Measurements from ENCODE around the gene RALGPS1. TPM values are rescaled to one million over a fixed set of nuclear protein-coding genes. Genes with fewer than 3 reads are reported as not detected.

Gene RALGPS1
- polyA plus RNA-seq, 2 of the 4 experiments (the other 2 are of a cell fraction): 5.0 to 7.9 TPM

DNA sequence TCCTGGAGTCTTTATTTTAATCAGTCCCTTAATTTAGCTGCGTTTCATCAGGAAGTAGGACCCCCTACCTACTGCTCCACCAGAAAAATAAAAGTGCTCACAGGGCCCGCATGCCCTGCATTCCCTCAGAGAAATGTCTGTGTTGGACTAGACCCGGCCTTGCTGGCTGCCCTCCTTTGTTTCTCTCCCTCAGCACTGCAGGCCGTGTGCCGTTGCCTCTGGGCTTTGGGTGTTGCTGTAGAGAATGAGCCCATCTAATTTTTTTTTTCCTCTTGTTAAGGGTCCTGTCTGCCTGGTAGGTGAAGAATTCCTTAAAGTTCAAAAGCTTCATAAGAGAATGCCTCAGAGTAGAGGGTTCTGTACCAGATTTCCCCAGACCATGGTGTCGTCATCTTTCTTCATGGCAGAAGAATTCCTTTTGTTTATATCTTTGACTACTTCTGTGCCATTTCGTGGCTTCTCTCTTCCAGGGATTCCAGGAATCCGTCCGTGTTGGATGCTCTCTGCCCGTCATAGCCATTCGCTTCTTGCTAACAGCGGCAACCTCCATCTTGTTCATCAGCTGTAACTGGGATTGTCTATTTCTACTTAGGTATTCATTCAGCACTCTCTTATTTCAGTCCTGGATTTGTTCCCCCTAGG is 257.6 kb downstream of the RALGPS1 start (continued):
- no peak for TF ChIP-seq RAD21 (conservative IDR thresholded peaks at IDR 0.05 in 1 of 2, IDR thresholded peaks at IDR 0.05 in 1 of 2)
- TF ChIP-seq, protein P1, sequence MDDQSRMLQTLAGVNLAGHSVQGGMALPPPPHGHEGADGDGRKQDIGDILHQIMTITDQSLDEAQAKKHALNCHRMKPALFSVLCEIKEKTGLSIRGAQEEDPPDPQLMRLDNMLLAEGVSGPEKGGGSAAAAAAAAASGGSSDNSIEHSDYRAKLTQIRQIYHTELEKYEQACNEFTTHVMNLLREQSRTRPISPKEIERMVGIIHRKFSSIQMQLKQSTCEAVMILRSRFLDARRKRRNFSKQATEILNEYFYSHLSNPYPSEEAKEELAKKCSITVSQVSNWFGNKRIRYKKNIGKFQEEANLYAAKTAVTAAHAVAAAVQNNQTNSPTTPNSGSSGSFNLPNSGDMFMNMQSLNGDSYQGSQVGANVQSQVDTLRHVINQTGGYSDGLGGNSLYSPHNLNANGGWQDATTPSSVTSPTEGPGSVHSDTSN (IDR thresholded peaks at IDR 0.05): no peak
- no peak for TF ChIP-seq NR3C1 (IDR thresholded peaks at IDR 0.05)
- no peak for TF ChIP-seq EP300 (IDR thresholded peaks at IDR 0.05)
- no peak for TF ChIP-seq ESRRA (IDR thresholded peaks at IDR 0.05; ENCODE audit: borderline replicate concordance, low read length)
- TF ChIP-seq, protein P2, sequence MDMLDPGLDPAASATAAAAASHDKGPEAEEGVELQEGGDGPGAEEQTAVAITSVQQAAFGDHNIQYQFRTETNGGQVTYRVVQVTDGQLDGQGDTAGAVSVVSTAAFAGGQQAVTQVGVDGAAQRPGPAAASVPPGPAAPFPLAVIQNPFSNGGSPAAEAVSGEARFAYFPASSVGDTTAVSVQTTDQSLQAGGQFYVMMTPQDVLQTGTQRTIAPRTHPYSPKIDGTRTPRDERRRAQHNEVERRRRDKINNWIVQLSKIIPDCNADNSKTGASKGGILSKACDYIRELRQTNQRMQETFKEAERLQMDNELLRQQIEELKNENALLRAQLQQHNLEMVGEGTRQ (IDR thresholded peaks at IDR 0.05): no peak
- no peak for TF ChIP-seq CEBPB (IDR thresholded peaks at IDR 0.05)

DNA sequence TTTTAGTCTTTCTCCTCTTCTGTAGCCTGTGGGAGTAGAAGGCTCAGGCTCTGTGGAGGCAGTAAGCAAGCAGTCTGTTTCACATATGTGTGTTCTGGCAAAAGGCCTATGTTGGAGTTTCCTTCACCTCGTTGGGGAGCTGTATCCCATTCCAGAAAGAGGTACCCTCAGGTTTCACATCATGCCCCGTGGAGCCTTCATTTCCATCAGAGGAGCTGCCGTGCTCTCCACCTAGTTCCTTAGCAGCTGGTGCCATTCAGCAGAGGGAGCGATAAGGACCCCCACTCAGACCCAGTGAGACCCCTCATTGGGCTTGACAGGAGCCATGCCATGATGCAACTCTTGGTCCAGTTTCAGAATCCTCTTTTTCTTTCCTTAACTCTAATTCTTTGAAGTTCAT is 258.5 kb downstream of the RALGPS1 start:
- no peak for TF ChIP-seq CBX2 (IDR thresholded peaks at IDR 0.05; ENCODE audit: borderline replicate concordance, low read depth)
- TF ChIP-seq, protein P3, sequence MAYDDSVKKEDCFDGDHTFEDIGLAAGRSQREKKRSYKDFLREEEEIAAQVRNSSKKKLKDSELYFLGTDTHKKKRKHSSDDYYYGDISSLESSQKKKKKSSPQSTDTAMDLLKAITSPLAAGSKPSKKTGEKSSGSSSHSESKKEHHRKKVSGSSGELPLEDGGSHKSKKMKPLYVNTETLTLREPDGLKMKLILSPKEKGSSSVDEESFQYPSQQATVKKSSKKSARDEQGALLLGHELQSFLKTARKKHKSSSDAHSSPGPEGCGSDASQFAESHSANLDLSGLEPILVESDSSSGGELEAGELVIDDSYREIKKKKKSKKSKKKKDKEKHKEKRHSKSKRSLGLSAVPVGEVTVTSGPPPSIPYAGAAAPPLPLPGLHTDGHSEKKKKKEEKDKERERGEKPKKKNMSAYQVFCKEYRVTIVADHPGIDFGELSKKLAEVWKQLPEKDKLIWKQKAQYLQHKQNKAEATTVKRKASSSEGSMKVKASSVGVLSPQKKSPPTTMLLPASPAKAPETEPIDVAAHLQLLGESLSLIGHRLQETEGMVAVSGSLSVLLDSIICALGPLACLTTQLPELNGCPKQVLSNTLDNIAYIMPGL (CRISPR knock-in tag; IDR thresholded peaks at IDR 0.05; ENCODE audit: borderline replicate concordance): no peak
- no peak for TF ChIP-seq HOXB5 (CRISPR knock-in tag; IDR thresholded peaks at IDR 0.05)
- TF ChIP-seq JUN (IDR thresholded peaks at IDR 0.05): no peak
- TF ChIP-seq NR3C1 (IDR thresholded peaks at IDR 0.05): no peak
- TF ChIP-seq, protein P4, sequence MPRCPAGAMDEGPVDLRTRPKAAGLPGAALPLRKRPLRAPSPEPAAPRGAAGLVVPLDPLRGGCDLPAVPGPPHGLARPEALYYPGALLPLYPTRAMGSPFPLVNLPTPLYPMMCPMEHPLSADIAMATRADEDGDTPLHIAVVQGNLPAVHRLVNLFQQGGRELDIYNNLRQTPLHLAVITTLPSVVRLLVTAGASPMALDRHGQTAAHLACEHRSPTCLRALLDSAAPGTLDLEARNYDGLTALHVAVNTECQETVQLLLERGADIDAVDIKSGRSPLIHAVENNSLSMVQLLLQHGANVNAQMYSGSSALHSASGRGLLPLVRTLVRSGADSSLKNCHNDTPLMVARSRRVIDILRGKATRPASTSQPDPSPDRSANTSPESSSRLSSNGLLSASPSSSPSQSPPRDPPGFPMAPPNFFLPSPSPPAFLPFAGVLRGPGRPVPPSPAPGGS (IDR thresholded peaks at IDR 0.05): no peak
- TF ChIP-seq SREBF2 (IDR thresholded peaks at IDR 0.05): no peak
- TF ChIP-seq, protein P5, sequence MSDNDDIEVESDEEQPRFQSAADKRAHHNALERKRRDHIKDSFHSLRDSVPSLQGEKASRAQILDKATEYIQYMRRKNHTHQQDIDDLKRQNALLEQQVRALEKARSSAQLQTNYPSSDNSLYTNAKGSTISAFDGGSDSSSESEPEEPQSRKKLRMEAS (IDR thresholded peaks at IDR 0.05): no peak
- TF ChIP-seq, protein P6, sequence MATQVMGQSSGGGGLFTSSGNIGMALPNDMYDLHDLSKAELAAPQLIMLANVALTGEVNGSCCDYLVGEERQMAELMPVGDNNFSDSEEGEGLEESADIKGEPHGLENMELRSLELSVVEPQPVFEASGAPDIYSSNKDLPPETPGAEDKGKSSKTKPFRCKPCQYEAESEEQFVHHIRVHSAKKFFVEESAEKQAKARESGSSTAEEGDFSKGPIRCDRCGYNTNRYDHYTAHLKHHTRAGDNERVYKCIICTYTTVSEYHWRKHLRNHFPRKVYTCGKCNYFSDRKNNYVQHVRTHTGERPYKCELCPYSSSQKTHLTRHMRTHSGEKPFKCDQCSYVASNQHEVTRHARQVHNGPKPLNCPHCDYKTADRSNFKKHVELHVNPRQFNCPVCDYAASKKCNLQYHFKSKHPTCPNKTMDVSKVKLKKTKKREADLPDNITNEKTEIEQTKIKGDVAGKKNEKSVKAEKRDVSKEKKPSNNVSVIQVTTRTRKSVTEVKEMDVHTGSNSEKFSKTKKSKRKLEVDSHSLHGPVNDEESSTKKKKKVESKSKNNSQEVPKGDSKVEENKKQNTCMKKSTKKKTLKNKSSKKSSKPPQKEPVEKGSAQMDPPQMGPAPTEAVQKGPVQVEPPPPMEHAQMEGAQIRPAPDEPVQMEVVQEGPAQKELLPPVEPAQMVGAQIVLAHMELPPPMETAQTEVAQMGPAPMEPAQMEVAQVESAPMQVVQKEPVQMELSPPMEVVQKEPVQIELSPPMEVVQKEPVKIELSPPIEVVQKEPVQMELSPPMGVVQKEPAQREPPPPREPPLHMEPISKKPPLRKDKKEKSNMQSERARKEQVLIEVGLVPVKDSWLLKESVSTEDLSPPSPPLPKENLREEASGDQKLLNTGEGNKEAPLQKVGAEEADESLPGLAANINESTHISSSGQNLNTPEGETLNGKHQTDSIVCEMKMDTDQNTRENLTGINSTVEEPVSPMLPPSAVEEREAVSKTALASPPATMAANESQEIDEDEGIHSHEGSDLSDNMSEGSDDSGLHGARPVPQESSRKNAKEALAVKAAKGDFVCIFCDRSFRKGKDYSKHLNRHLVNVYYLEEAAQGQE (IDR thresholded peaks at IDR 0.05): no peak
- TF ChIP-seq ESRRA (IDR thresholded peaks at IDR 0.05; ENCODE audit: borderline replicate concordance, low read length): no peak
- TF ChIP-seq, protein P1 (IDR thresholded peaks at IDR 0.05): no peak
- TF ChIP-seq MAFK (IDR thresholded peaks at IDR 0.05; ENCODE audit: partially characterized antibody): no peak
- TF ChIP-seq, protein P7, sequence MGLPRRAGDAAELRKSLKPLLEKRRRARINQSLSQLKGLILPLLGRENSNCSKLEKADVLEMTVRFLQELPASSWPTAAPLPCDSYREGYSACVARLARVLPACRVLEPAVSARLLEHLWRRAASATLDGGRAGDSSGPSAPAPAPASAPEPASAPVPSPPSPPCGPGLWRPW (IDR thresholded peaks at IDR 0.05): no peak
- no peak for TF ChIP-seq GATA3 (IDR thresholded peaks at IDR 0.05; ENCODE audit: borderline replicate concordance)
- TF ChIP-seq EHMT2 (IDR thresholded peaks at IDR 0.05; ENCODE audit: low read depth): no peak
- TF ChIP-seq, protein P8, sequence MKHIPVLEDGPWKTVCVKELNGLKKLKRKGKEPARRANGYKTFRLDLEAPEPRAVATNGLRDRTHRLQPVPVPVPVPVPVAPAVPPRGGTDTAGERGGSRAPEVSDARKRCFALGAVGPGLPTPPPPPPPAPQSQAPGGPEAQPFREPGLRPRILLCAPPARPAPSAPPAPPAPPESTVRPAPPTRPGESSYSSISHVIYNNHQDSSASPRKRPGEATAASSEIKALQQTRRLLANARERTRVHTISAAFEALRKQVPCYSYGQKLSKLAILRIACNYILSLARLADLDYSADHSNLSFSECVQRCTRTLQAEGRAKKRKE (CRISPR knock-in tag; IDR thresholded peaks at IDR 0.05; ENCODE audit: low read depth): no peak
- TF ChIP-seq NFE2L2 (conservative IDR thresholded peaks at IDR 0.05; ENCODE audit: low read length): no peak
- WGBS (ENCODE audit: missing lambda C conversion rate): 62% methylated on average over 4 of the region's 4 CpGs
- ATAC-seq (no peak), FAIRE-seq (no peak), DNase-seq (ENCODE audit: low read depth in 1 of 2, low spot score in 1 of 2) (no peak)
- Histone ChIP-seq H3K27ac (no peak overlapping the region), H3K9me3 (no peaks in the 10 kb centered on the region), H3K4me2 (no peak overlapping the region), H3K4me3 (no peak overlapping the region), H3K4me1 (no peaks in the 10 kb centered on the region)
- ChIA-PET POLR2A (no interaction called here), CTCF (interaction anchor here (0.9 to 3.5 kb wide), 5 partner anchors 13 to 216 kb away, joined by 3 to 19 read pairs (median 3); no protein-coding TSS in a partner anchor)

All from A549 (cell line).